22Rv1 (cell line): ENCODE measurements around the gene NKIRAS2.

Experiments
- CTCF ChIP-seq: fragments of 450-650 bp; IDR thresholded peaks from 2 replicates; pipeline ENCODE4 v1.5.1; 2017; ENCODE audit warnings: mild to moderate bottlenecking
- ZFX ChIP-seq: fragments of 450-650 bp; IDR thresholded peaks from 2 replicates; pipeline ENCODE4 v1.6.1; 2017; ENCODE audit warnings: antibody characterized with exemption, borderline replicate concordance

- TF ChIP-seq CTCF (no peak), ZFX (no peak)
These were observed 21.4 kb upstream of the NKIRAS2 start for GRCh38 chr17:41998497-41998896.
